Smooth muscle cell of the coronary artery (primary cell): ENCODE results near the gene PYGO2. TPM values are rescaled to one million over a fixed set of nuclear protein-coding genes. Genes with fewer than 3 reads are reported as not detected.

ENCODE experiments used
- total RNA-seq: library from RNA; depleted of rRNA; stranded (reverse); fragments of >200 nt; gene quantifications from 2 replicates; pipeline ENCODE4 v1.2.3, GENCODE V29; 2014; ENCODE audit warnings: low replicate concordance

The PYGO2 gene
- total RNA-seq: 3.4 and 6.5 TPM in 2 replicates

GRCh38 chr1:154961207-154962155 lies at the start of gene PYGO2:
Gene PYGO2 (minus strand): TSS chr1:154961782. CDS start chr1:154961576, 206 bp downstream.

GRCh38 chr1:155002464-155003226 lies 41.1 kb upstream of the PYGO2 start, which contains the start of gene ZBTB7B:
Gene ZBTB7B (plus strand): TSS chr1:155002802. CDS start chr1:155014661, 11,859 bp downstream.

GRCh38 chr1:154993572-154994268 lies 32.1 kb upstream of the PYGO2 start, which contains the start of gene LENEP:
Gene LENEP (plus strand): TSS chr1:154993586. CDS start chr1:154993608, 22 bp downstream.

GRCh38 chr1:154982897-154983648 lies 21.5 kb upstream of the PYGO2 start, which contains the start of gene FLAD1:
Gene FLAD1 (plus strand): TSS chr1:154983344. CDS start chr1:154983695, 351 bp downstream.

GRCh38 chr1:154974102-154974807 lies 12.7 kb upstream of the PYGO2 start, which contains the start of gene CKS1B:
Gene CKS1B (plus strand): TSS chr1:154974681. CDS start chr1:154974746, 65 bp downstream.

GRCh38 chr1:154970631-154971340 lies 9.2 kb upstream of the PYGO2 start, which contains the start of gene SHC1:
Gene SHC1 (minus strand): TSS chr1:154970747. CDS start chr1:154970526, 221 bp downstream.

GRCh38 chr1:154955718-154956543 lies 5.7 kb downstream of the PYGO2 start, which contains the start of gene PBXIP1:
Gene PBXIP1 (minus strand): TSS chr1:154956099. CDS start chr1:154953721, 2,378 bp downstream.

GRCh38 chr1:154936555-154937084 lies 25.0 kb downstream of the PYGO2 start, which contains the start of gene PMVK:
Gene PMVK (minus strand): TSS chr1:154936719. CDS start chr1:154936685, 34 bp downstream.

Other genes with a start within 250 kb of the PYGO2 start
- under 0.01 TPM in 1 of 2 replicates, not detected in the other for gene KCNN3, start 91.5 kb downstream of the PYGO2 start, total RNA-seq
- gene PMVK, start 25.1 kb downstream of the PYGO2 start, total RNA-seq: 10.2 and 11.4 TPM in 2 replicates
- 66.0 and 101 TPM in 2 replicates for gene PBXIP1, start 5.7 kb downstream of the PYGO2 start, total RNA-seq
- 98.8 and 184 TPM in 2 replicates for gene SHC1, start 9.0 kb upstream of the PYGO2 start, total RNA-seq
- 18.6 and 39.5 TPM in 2 replicates for gene CKS1B, start 12.9 kb upstream of the PYGO2 start, total RNA-seq
- gene FLAD1, start 21.6 kb upstream of the PYGO2 start, total RNA-seq: 13.1 and 19.0 TPM in 2 replicates
- gene LENEP, start 31.8 kb upstream of the PYGO2 start, total RNA-seq: 0.68 TPM in 1 of 2 replicates, not detected in the other
- 9.1 and 14.1 TPM in 2 replicates for gene ZBTB7B, start 41.0 kb upstream of the PYGO2 start, total RNA-seq
- not detected in 2 replicates for gene DCST2, start 72.0 kb upstream of the PYGO2 start, total RNA-seq
- gene DCST1, start 72.0 kb upstream of the PYGO2 start, total RNA-seq: not detected in 2 replicates
- 48.2 and 64.5 TPM in 2 replicates for gene ADAM15, start 89.5 kb upstream of the PYGO2 start, total RNA-seq
- gene EFNA4, start 102.0 kb upstream of the PYGO2 start, total RNA-seq: 1.8 and 5.7 TPM in 2 replicates
- 0.35 and 0.90 TPM in 2 replicates for gene EFNA3, start 117.1 kb upstream of the PYGO2 start, total RNA-seq
- 0.23 and 4.9 TPM in 2 replicates for gene EFNA1, start 166.1 kb upstream of the PYGO2 start, total RNA-seq
- gene SLC50A1, start 174.1 kb upstream of the PYGO2 start, total RNA-seq: 17.9 and 32.0 TPM in 2 replicates
- gene DPM3, start 178.7 kb upstream of the PYGO2 start, total RNA-seq: 27.5 and 42.7 TPM in 2 replicates
- 86.9 and 102 TPM in 2 replicates for gene KRTCAP2, start 211.5 kb upstream of the PYGO2 start, total RNA-seq
- gene TRIM46, start 212.1 kb upstream of the PYGO2 start, total RNA-seq: 1.5 and 3.5 TPM in 2 replicates
- 35.0 and 52.5 TPM in 2 replicates for gene THBS3, start 246.1 kb upstream of the PYGO2 start, total RNA-seq
- gene MTX1, start 246.9 kb upstream of the PYGO2 start, total RNA-seq: 30.1 and 45.6 TPM in 2 replicates